Right cardiac atrium (tissue), 5 donors: ENCODE data around the gene OR52N5. TPM values are rescaled to one million over a fixed set of nuclear protein-coding genes. Genes with fewer than 3 reads are reported as not detected.

Source experiments
- polyA plus RNA-seq: library from polyadenylated mRNA; stranded (reverse); fragments of 200-250 nt; gene quantifications from one replicate; pipeline ENCODE4 v1.2.3, GENCODE V29; 2013
- total RNA-seq, 4 donors: library from RNA; stranded (reverse); fragmentation: NEBNext Ultra II Directional; extraction: Animal tissue kit (Norgen Biotek cat#: 25700); gene quantifications; one replicate each; pipeline ENCODE4 v1.2.1, GENCODE V29; 2021
- donor health status: healthy with polysubstance abuse.
- donor health status: DM: no; HTN: yes; CAD: no.
- donor health status: DM: no; HTN: no; CAD: no.
- donor health status: DM: no; HTN: yes; CAD: no; lungs with severe emphysema.
- donor health status: DM: yes; HTN: yes; CAD: no.

The OR52N5 gene
- total and polyA plus RNA-seq, 5 donors, result not detected

Other genes with a start within 250 kb of the OR52N5 start
- not detected for gene OR52H1, start 234.8 kb downstream of the OR52N5 start, total RNA-seq
- not detected for gene OR52H1, start 234.8 kb downstream of the OR52N5 start, polyA plus RNA-seq
- gene OR52B6, start 202.5 kb downstream of the OR52N5 start, total RNA-seq, result not detected
- gene OR52B6, start 202.5 kb downstream of the OR52N5 start, polyA plus RNA-seq, result not detected
- 1 to 10 TPM in 3 of 4 donors, under 1 TPM in 1; 0.81 to 2.4 (median 2.0) TPM for gene TRIM6, start 186.7 kb downstream of the OR52N5 start, total RNA-seq
- 1.1 TPM for gene TRIM6, start 186.7 kb downstream of the OR52N5 start, polyA plus RNA-seq
- 1 to 10 TPM; 2.5 to 3.5 (median 2.9) TPM for gene TRIM34, start 158.4 kb downstream of the OR52N5 start, total RNA-seq
- 1.8 TPM for gene TRIM34, start 158.4 kb downstream of the OR52N5 start, polyA plus RNA-seq
- gene TRIM5, start 98.3 kb downstream of the OR52N5 start, total RNA-seq, result 10 to 100 TPM in 2 of 4 donors, 1 to 10 TPM in 2; 7.9 to 11.7 (median 9.6) TPM
- gene TRIM5, start 98.3 kb downstream of the OR52N5 start, polyA plus RNA-seq, result 6.3 TPM
- gene TRIM22, start 93.6 kb downstream of the OR52N5 start, total RNA-seq, result 10 to 100 TPM; 23.1 to 24.2 (median 24.1) TPM
- 14.4 TPM for gene TRIM22, start 93.6 kb downstream of the OR52N5 start, polyA plus RNA-seq
- not detected for gene OR56B1, start 46.9 kb downstream of the OR52N5 start, total RNA-seq
- not detected for gene OR56B1, start 46.9 kb downstream of the OR52N5 start, polyA plus RNA-seq
- not detected for gene OR52N4, start 29.1 kb downstream of the OR52N5 start, total RNA-seq
- not detected for gene OR52N4, start 29.1 kb downstream of the OR52N5 start, polyA plus RNA-seq
- gene OR52N1, start 7.9 kb upstream of the OR52N5 start, total RNA-seq, result not detected
- gene OR52N1, start 7.9 kb upstream of the OR52N5 start, polyA plus RNA-seq, result not detected
- gene OR52N2, start 25.6 kb upstream of the OR52N5 start, total RNA-seq, result not detected
- gene OR52N2, start 25.6 kb upstream of the OR52N5 start, polyA plus RNA-seq, result not detected
- gene OR52E6, start 58.5 kb upstream of the OR52N5 start, total RNA-seq, result not detected
- gene OR52E6, start 58.5 kb upstream of the OR52N5 start, polyA plus RNA-seq, result not detected
- gene OR52E8, start 74.3 kb upstream of the OR52N5 start, total RNA-seq, result not detected
- not detected for gene OR52E8, start 74.3 kb upstream of the OR52N5 start, polyA plus RNA-seq
- gene OR52E4, start 97.3 kb upstream of the OR52N5 start, total RNA-seq, result not detected
- gene OR52E4, start 97.3 kb upstream of the OR52N5 start, polyA plus RNA-seq, result not detected
- not detected for gene OR52E5, start 109.9 kb upstream of the OR52N5 start, total RNA-seq
- not detected for gene OR52E5, start 109.9 kb upstream of the OR52N5 start, polyA plus RNA-seq
- not detected for gene OR56A3, start 158.9 kb upstream of the OR52N5 start, total RNA-seq
- not detected for gene OR56A3, start 158.9 kb upstream of the OR52N5 start, polyA plus RNA-seq
- gene OR56A5, start 185.1 kb upstream of the OR52N5 start, total RNA-seq, result not detected
- not detected for gene OR56A5, start 185.1 kb upstream of the OR52N5 start, polyA plus RNA-seq
- gene OR52L1, start 203.6 kb upstream of the OR52N5 start, total RNA-seq, result not detected
- not detected for gene OR52L1, start 203.6 kb upstream of the OR52N5 start, polyA plus RNA-seq
- gene OR56A4, start 223.6 kb upstream of the OR52N5 start, total RNA-seq, result not detected
- gene OR56A4, start 223.6 kb upstream of the OR52N5 start, polyA plus RNA-seq, result not detected
- gene OR56A1, start 247.4 kb upstream of the OR52N5 start, total RNA-seq, result not detected
- gene OR56A1, start 247.4 kb upstream of the OR52N5 start, polyA plus RNA-seq, result not detected